NCI-H748 (cell line): Measurements from ENCODE around the gene MCUB.
A peak's percentile ranks its signal among the peaks of the same experiment; 100 is the strongest.

Source experiments
- DNase-seq: peaks from one replicate; lab custom pipeline; 2025; ENCODE audit not compliant: unreplicated experiment; lab: John Stamatoyannopoulos, UW

MCUB gene

DNA sequence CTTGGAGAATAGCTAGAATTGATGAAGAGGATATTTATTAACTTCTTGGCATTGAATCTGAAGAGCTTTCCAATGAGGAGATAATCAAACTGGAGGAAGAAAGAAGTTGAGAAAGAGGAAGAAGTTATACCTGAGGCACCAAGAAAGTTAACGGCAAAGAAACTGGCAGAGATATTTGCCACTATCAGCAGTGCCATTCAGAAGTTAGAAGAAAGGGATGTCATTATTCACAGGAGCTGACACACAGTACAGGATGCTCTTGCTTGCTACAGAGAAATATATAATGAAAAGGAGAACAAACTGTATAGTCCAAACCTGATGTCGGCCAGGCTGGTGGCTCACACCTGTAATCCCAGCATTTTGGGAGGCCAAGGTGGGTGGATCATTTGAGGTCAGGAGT is 64.5 kb downstream of the MCUB start:
- DNase-seq, result no peak

DNA sequence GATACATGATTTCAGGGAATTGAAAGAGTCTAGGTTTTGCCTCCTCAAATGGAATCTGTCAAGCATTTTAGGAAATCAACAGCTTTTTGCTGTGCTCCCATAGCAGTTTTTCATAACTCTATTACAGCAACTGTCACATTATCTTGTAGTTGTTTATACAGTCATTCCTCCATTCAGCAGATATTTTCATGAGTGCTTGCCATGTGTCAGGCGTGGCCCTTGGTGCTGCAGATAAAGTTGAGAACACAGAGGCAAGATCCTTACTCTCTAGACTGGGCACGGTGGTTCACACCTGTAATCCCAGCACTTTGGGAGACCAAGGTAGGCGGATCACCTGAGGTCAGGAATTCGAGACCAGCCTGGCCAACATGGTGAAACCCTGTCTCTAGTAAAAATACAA is 67.3 kb downstream of the MCUB start:
- no peak for DNase-seq

DNA sequence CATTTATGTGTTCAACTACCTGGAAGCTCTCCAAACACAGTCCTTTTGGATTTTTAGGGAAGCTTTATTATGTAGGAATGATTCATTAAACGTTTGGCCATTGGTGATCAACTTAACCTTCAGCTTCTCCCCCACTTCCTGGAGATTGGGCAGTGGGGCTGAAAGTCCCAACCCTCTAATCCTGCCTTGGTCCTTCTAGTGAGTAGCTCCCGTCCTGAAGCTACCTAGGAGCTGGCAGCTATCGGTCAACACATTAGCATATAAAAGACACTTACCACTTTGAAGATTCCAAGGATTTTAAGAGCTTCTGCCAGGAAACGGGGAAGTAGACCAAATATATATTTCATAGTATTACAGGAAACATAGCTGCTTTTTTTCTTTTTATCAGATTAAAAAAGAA is 69.7 kb downstream of the MCUB start:
- peak; percentile 8 for DNase-seq

DNA sequence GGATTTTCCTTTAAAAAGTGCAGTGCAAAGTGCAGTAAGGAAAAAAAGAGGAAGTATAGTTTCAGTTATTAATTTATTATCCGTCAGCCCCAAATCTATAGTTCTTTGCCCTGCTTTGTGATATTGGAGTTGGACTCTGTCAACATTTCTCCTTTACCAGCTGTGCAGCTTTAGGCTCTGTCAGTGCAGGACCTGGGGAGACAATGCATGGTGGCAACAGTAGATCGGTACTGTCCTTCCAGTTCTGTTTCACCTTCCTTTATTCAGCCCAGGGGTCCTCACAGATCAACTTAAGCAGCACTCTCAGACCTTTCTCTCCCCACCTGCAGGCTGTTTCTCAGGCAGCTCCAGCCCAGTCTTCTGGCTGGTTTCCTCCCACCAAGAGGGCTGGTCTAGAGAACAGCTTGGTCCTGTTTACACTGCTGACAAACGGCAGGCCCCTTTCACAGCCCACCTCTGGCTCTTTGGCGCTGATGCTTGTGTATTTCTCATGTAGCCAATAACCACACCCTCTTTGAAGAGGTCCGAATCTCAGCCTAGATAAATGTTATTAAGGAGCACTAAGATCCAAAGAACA is 71.6 kb downstream of the MCUB start:
- peak; percentile 87 for DNase-seq

DNA sequence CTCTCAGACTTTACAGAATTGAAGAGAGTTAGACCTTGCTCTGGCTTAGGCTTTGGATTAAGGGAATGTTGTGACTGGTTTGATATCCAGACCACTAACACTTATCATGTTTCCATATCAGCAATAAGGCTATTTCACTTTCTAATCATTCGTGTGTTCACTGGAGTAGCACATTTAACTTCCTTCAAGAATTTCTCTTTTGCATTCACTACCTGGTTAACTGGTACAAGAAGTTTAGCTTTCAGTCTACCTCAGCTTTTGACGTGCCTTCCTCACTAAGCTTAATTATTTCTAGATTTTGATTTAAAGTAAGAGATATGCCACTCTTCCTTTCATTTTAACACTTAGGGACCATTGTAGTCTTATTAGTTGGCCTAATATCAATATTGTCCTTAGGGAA is 80.6 kb downstream of the MCUB start:
- no peak for DNase-seq

DNA sequence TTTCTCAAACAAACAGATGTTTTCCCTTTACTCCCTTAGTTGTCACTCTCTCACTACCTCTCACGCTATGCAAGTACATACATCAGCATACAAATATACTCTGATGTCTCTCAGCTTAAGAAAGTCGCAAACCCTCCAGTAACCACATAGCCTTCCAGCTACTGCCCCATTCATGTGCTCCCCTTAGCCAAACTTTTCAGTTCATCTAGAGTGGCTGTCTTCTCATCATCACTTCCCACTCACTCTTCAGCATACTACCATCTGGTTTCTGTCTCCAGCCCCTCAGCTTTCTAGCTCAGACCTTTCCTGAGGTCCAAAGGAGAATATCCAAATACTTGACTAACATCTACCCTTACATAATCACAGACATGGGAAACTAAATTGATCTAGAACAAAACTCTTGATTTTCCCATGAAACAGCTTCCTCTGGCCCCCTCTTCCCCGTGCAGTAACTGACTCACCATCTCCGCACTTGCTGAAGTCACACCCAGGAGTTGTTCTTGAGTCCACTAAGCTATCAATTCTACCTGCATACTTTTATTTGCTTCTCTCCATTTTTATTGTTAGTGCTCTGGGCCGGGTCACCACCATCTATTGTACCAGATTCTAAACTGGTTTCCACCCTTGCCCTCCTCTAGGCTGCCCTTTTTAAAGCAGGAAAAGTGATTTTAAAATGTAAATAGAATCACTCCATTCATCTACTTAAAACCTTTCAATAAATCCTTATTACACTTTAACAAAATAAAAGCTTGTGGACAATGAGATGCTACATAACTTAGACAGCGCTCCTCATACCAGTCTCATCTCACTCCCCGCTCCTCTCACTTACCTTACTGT is 86.0 kb downstream of the MCUB start:
- DNase-seq, result no peak

DNA sequence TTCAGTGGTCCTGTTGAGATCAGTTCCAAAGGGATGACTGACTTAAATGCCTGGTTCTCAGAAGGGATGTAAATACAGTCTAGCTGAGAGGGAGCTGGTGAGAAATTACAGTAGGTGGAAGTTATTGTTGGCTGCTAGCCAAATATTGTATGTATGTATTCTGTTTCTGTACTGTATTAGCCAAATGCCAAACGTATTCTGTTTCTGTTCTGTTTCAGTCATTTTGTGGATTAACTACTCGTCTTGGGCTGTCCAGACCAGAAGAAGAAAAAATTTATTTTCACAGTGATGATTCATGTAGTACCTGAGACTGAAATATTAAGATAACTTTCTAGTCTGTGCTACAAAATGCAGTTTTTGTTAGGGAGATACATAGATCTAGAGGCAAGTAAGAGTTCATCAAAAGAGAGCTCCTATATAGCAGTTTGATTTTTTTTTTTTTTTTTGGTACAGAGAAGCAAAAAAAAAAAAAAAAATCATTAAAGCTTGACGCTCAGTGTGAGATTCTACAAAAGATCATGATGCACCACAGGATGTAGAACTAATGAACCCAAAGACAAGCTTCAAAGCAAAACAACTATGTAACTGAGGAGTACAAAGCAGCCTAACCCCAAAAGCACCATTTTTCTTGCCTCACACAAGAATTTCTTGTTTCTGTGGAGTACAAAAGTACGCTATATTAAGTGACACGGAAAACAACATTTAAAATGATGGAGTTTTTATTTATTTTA is 88.4 kb downstream of the MCUB start:
- peak; percentile 72 for DNase-seq

DNA sequence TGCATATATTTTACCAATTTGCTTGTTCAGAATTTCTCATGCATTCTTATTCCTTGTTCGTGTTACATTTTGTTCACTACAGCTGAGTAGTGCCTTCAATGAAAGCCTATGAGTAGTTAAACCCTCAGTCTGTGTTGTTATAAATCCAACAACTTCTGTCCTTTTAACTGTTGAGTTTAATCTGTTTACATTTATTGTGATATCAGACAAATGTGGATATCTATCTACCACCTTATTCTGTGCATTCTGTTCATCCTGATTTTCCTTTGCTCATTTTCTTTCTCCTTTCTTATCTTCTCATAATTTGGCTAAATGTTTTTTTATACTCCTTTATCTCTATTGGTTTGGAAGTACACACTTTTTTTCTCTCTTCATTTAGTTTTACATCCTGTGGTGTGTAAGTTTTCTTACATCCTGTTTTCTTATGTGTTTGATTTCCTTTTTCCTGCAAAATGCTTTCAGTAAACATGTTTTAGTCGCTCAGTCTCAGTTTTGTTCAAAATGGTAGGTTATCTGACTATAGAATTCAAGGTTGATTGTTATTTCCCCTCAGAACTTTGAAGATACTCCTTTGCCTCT is 89.0 kb downstream of the MCUB start:
- DNase-seq, result no peak

DNA sequence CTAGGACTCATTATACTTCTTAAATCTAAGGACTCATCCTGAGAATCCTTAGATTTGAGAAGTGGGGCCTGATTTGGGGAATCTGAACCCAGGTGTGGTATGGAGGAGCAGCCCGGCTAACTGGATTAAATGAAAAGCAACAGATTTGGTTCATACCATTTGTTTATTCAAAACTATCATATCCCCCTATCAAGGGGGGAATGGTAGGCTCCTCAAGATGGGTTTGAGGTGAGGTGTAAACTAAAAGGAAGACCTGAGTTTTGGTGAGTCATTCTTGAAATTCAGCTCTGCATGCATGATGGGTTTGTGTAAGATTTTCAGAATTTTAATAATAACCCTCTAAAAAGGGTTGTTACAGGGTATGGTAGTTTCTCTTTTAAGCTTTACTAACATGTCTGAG is 89.8 kb downstream of the MCUB start:
- no peak for DNase-seq

DNA sequence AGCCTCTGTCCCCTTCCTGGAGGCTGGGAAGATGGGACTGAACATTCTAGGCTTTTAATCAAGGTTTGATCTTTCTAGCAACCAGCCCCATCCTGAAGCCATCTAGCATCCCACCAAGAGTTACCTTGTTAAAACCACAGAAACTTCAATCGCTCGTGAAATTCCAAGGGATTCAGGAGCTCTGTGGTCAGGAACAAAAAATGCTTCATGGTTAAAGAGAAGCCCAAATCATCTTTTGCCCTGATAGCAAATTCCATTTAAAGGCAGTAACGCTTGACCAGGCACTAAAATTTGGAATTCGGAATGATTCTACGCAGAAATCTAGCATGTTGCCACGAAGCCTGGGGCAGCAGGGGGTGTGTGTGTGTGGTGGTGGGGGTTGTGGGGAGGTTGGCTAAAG is 95.3 kb downstream of the MCUB start:
- no peak for DNase-seq

DNA sequence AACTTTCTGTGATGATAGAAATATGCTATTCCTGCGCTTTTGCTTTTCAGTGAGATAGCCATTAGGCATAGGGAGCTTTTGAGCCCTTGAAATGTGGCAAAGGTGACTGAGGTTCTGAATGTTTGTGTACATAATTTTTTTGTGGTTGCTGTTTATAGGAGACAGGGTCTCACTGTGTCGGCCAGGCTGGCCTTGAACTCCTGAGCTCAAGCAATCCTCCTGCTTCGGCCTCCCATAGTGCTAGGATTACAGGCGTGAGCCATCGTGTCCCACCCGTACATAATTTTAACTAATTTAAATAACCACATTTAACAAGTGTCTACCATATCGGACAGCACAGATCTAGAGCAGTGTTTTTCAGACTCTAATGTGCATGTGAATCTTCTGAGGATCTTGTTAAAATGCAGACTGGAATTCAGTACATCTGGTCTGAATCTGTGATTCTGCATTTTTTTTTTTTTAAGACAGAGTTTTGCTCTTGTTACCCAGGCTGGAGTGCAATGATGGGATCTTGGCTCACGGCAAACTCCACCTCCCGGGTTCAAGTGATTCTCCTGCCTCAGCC is 97.9 kb downstream of the MCUB start:
- DNase-seq, result no peak

DNA sequence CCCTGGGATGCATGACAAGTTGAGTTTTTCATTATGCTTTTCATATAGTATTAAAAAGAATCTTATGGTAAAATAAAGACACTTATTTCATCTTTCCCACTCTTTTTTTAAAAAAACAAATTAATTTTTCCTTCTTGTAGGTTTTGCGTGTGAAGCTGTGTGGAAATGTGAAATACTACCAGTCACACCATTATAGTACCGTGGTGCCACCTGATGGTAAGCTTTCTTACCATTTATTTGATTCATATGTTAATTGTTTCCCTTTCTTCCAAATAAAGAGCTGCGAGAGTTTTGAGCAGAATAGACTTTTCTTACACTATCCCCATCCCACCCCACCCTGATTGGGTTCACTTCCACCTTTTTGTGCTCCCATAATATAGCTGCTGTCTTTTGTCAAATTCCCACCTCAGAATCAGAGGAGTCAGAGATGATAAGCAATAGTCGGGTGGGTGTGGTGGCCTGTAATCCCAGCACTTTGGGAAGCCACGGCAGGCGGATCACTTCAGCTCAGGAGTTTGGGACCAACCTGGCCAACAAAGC is 98.9 kb downstream of the MCUB start:
- DNase-seq, result no peak

DNA sequence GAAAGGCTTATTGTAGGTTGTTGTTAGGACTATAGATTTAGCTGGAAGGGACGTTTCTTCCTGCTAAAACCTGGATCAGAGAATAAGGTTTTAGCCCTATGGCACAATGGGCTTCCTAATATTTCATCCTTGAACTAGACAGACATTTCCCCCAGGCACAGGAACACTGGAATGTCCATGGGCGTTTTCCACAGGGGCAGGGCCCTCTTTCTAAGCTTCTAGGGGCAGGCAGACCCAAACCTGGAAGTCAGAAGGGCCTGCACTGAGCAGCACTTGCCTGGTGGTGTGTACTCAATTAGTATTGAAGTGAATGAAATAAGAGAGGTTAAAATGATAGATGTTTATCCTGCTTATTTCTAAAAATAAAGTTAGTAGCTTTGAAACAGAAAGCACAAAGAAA is 102.1 kb downstream of the MCUB start:
- DNase-seq, result no peak

DNA sequence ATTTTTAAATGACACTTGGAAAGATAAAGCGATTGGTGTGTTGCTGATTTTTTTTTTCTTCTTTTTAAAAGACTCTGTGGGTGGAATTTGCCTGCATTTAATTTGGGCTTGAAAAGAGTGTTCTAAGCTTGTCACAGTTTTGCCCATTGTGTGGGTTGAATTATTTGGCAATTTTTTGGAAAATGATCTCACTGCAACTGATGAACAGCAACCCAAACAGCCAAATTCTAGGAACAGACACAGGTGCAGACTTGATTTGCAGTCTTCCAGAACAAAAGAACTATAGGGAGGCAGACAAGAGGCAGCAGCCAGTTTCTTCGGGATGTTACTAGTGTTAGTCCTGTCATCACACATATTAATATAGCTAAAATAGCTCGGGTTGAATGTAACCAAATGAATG is 102.7 kb downstream of the MCUB start:
- no peak for DNase-seq

DNA sequence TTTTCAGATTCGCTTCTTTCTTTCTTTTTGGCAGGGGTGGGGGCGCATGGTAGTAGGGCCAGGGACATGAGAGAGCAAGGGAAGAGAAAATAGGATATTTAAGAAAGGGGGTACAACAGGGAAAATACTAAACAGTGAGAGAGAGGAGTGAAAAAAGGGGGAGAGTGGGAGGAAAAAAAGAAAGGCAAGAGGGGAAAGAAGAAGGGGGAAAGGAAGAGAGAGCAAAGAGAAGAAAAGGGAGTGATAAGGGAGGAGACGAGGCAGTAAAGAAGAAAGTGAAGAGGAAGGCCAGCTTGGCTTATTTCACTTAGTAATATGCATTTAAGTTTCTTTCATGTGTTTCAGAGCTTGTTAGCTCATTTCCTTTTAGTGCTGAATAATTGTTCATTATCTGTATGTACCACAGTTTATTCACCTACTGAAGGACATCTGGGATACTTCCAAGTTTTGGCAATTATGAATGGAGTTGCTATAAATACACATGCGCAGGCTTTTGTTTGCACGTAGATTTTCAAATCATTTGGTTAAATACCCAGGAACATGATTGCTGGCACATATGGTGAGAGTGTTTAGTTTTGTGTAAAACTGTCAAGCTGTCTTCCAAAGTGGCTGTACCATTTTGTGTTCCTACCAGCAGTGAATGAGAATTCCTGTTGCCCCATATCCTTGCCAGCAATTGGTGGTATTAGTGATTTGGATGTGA is 105.9 kb downstream of the MCUB start:
- DNase-seq, result peak; percentile 77

DNA sequence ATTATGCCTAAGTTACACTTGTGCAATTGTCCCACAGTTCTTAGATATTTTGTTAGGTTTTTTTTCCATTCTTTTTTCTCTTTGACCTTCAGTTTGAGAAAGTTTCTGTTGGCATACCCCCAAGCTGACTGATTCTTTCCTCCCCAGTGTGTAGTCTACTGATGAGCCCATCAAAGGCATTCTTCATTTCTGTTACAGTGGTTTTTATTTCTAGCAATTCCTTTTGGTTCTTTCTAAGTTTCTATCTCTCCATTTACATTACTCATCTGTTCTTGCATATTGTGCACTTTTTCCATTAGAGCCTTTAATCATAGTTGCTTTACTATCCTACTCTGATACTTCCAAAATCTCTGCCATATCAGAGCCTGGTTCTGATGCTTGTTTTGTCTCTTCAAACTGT is 111.3 kb downstream of the MCUB start:
- DNase-seq, result no peak

DNA sequence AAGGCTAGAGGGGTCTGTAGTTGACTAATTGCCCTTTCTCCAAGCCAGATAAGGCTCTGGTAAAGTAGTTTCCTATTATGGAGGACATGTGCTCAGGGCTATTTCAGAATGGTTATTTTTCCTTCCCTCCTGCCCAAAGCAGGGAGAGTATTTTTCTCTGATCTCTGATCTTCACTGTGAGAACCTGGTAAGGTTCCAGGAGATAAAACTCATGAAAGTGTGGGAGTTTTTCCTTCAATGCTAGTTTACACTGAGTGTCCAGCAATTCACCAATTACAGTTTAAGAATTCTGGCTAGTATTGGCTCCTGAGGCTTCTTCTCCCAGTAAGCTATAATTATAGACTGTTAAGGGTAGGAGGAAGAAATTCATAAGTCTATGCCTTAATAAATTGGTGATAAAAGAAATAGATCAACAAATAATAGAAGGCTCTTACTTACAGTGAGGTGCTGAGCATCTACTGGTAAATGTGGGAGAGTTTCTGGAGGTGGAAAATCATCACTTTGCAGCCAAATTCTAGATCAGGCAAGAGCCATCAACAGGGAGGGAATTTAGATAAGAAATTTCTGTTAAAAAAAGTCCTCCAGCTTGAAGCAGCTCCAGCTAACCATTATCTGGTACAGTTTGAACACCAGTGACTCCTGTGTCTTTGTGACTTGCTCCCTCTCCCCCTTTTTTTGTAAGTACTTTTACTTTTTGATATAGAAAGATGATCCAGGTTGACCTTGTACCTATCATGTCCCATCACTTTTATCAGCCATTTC is 112.3 kb downstream of the MCUB start:
- no peak for DNase-seq

DNA sequence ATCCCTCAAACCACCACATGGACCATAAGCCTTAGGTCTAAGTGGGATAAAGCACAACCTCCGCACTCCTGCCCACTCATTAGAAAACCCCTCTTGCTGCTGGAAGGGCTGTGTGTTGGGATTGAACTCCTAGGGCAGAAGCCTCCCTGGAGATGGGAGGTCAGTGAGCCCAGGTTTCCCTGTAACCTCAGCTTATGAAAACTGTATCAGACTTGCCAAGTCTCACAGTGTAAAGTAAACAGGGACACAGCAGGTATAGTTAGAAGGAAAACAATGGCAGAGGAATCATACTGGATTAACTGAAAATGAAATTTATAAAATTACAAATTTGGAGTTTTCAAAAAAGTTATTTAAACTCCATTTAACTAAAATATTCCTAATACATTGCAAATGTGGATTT is 113.3 kb downstream of the MCUB start:
- DNase-seq, result no peak

DNA sequence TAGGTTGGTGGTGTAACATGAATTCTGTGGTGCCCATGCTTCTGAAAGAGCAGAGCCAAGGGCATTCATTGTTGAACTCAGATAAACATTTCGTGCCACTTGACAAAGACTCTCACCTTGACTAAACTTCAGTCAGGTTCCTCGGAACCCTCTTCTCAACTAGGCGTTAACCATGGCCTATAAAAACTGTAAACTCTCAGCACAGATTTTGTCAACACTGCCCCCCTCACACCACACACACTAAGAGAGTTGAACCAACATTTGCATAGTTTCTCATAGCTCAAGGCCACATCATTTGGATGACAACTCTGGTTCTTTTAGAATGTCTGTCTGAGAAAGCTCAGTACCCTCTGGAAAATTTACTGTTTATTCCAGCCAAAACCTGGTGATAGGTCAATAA is 115.1 kb downstream of the MCUB start:
- no peak for DNase-seq

DNA sequence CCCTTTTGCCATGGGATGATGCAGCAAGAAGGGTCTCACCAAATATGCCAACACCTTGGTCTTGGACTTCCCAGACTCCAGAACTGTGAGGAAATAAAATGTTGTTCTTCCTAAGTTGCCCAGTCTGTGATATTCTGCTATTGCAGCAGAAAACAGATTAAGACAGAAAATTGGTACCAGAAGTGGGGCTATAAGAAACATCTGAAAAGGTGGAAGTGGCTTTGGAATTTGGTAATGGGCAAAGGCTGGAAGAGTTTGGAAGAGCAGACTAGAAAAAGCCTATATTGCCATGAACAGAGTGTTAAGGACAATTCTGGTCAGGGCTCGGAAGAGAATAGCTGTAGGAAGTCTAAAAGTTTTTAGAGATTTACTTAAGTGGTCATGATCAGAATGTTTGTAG is 115.8 kb downstream of the MCUB start:
- no peak for DNase-seq
